DMS79 treated with DMSO at 0.1 percent for 48 hours (cell line): ENCODE data around the gene PLEKHG2.
"Not testable (repeated sequence)": the region's sequence is repeated elsewhere in the genome, so short reads cannot be mapped to it uniquely, and the experiment has no call there.

Experiments used
- DNase-seq: peaks from one replicate; lab custom pipeline; 2025; lab: John Stamatoyannopoulos, UW

The PLEKHG2 gene

GRCh38 chr19:39412100-39412866, at the start of gene PLEKHG2:
Gene PLEKHG2, plus strand, starts transcription at chr19:39412669. Its CDS starts 1,418 bp downstream, at chr19:39414087.
- peak; percentile 97 for DNase-seq

GRCh38 chr19:39362682-39363657, 49.5 kb upstream of the PLEKHG2 start:
- DNase-seq = no peak

- no peak for DNase-seq
Measured at GRCh38 chr19:39363901-39364457, 48.5 kb upstream of the PLEKHG2 start.

- DNase-seq = no peak
Measured at GRCh38 chr19:39365531-39365930, 46.9 kb upstream of the PLEKHG2 start.

GRCh38 chr19:39369200-39369599, 43.3 kb upstream of the PLEKHG2 start:
- DNase-seq = no peak

GRCh38 chr19:39370735-39371134, 41.7 kb upstream of the PLEKHG2 start:
- no peak for DNase-seq

GRCh38 chr19:39372047-39372802, 40.2 kb upstream of the PLEKHG2 start:
- DNase-seq = no peak

GRCh38 chr19:39372941-39373340, 39.5 kb upstream of the PLEKHG2 start:
- no peak for DNase-seq

- DNase-seq = no peak
Measured at GRCh38 chr19:39375929-39376328, 36.5 kb upstream of the PLEKHG2 start.

- DNase-seq = no peak
Measured at GRCh38 chr19:39377373-39378362, 34.8 kb upstream of the PLEKHG2 start.

GRCh38 chr19:39379366-39379765, 33.1 kb upstream of the PLEKHG2 start:
- DNase-seq = not testable (repeated sequence)

- no peak for DNase-seq
Measured at GRCh38 chr19:39379865-39380396, 32.5 kb upstream of the PLEKHG2 start.

GRCh38 chr19:39380521-39381502, 31.7 kb upstream of the PLEKHG2 start:
- DNase-seq = no peak

- no peak for DNase-seq
Measured at GRCh38 chr19:39381910-39382611, 30.4 kb upstream of the PLEKHG2 start.

GRCh38 chr19:39382991-39383828, 29.3 kb upstream of the PLEKHG2 start:
- no peak for DNase-seq

- DNase-seq = no peak
Measured at GRCh38 chr19:39384839-39385568, 27.5 kb upstream of the PLEKHG2 start.
